ENCODE results near the gene PTPDC1. TPM values are rescaled to one million over a fixed set of nuclear protein-coding genes. Genes with fewer than 3 reads are reported as not detected.

The PTPDC1 gene
- total and polyA plus RNA-seq, 9 of the 15 experiments (the other 6 are each of a cell fraction or from before 2014, with no cell fraction given): 1.1 to 8.1 (median 5.7) TPM

DNA sequence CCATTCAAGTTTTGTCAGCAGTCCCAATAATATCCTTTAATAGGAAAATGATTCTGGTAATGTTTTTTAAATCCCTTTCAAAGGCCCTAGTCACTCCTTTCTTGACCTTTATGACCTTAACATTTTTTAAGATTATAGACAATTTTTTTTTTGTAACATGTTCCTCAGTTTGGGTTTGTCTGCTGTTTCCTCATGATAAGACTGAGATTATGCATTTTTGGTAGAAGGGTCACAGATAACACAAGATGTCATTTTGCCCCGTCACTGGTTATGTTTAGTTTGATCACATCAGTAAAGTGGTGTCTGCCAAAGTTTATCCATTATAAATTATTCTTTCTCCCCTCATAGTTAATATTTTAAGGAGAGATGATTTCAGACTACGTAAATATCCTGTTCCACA, 16.0 kb upstream of the PTPDC1 start (continued):
- TF ChIP-seq, protein P1, sequence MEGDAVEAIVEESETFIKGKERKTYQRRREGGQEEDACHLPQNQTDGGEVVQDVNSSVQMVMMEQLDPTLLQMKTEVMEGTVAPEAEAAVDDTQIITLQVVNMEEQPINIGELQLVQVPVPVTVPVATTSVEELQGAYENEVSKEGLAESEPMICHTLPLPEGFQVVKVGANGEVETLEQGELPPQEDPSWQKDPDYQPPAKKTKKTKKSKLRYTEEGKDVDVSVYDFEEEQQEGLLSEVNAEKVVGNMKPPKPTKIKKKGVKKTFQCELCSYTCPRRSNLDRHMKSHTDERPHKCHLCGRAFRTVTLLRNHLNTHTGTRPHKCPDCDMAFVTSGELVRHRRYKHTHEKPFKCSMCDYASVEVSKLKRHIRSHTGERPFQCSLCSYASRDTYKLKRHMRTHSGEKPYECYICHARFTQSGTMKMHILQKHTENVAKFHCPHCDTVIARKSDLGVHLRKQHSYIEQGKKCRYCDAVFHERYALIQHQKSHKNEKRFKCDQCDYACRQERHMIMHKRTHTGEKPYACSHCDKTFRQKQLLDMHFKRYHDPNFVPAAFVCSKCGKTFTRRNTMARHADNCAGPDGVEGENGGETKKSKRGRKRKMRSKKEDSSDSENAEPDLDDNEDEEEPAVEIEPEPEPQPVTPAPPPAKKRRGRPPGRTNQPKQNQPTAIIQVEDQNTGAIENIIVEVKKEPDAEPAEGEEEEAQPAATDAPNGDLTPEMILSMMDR (IDR thresholded peaks at IDR 0.05 in 2 of 3, conservative IDR thresholded peaks at IDR 0.05 in 1 of 3; ENCODE audit: insufficient read depth in 2 of 3, low read depth in 1 of 3, low read length in 3 of 3): no peak
- TF ChIP-seq ZNF766 (CRISPR knock-in tag; conservative IDR thresholded peaks at IDR 0.05) (peak; percentile 66; the same call in 1 of the 2 replicates), FOXA3 (CRISPR knock-in tag; conservative IDR thresholded peaks at IDR 0.05 in 1 of 2, IDR thresholded peaks at IDR 0.05 in 1 of 2) (peak in 1 of 2 experiments; percentile 57; a peak in 1 of 4 replicates), PYGO2 (tag; IDR thresholded peaks at IDR 0.05) (no peak; the same call in 1 of the 2 replicates), ZNF436 (CRISPR knock-in tag; IDR thresholded peaks at IDR 0.05) (no peak), HNRNPUL1 (IDR thresholded peaks at IDR 0.05; ENCODE audit: low read length) (no peak), IRF2 (CRISPR knock-in tag; IDR thresholded peaks at IDR 0.05) (no peak), L3MBTL2 (IDR thresholded peaks at IDR 0.05) (no peak), XRCC4 (IDR thresholded peaks at IDR 0.05; ENCODE audit: extremely low read depth, insufficient read depth, insufficient read length) (no peak), HNRNPH1 (optimal IDR thresholded peaks at IDR 0.05; ENCODE audit: low read depth, low read length) (no peak), ZNF668 (CRISPR knock-in tag; IDR thresholded peaks at IDR 0.05) (no peak), NBN (IDR thresholded peaks at IDR 0.05; ENCODE audit: low read depth) (no peak), ZC3H11A (IDR thresholded peaks at IDR 0.05; ENCODE audit: low read depth, low read length) (no peak)
- TF ChIP-seq, protein P2, sequence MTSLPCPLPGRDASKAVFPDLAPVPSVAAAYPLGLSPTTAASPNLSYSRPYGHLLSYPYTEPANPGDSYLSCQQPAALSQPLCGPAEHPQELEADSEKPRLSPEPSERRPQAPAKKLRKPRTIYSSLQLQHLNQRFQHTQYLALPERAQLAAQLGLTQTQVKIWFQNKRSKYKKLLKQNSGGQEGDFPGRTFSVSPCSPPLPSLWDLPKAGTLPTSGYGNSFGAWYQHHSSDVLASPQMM (CRISPR knock-in tag; IDR thresholded peaks at IDR 0.05): no peak

Measured in K562 (cell line).